IPS-NIHi7 (cell line): ENCODE measurements around the gene ENO2.
"Not testable (repeated sequence)": the region's sequence is repeated elsewhere in the genome, so short reads cannot be mapped to it uniquely, and the experiment has no call there.

Source experiments
- DNase-seq: peaks from one replicate; pipeline ENCODE4 v3.0.0; 2012; ENCODE audit warnings: mixed read lengths; ENCODE audit errors: extremely low spot score

The ENO2 gene

GRCh38 chr12:6886206-6886999 is 28.0 kb upstream of the ENO2 start:
- not testable (repeated sequence) for DNase-seq

- DNase-seq, result no peak
These were observed 26.9 kb upstream of the ENO2 start for GRCh38 chr12:6887460-6887859.

GRCh38 chr12:6888360-6888759 is 26.0 kb upstream of the ENO2 start:
- DNase-seq, result no peak

GRCh38 chr12:6888794-6889193 is 25.6 kb upstream of the ENO2 start:
- DNase-seq, result not testable (repeated sequence)

GRCh38 chr12:6889775-6890573 is 24.4 kb upstream of the ENO2 start:
- DNase-seq, result not testable (repeated sequence)

- peak; percentile 91 for DNase-seq
These were observed 23.4 kb upstream of the ENO2 start for GRCh38 chr12:6890789-6891645.

GRCh38 chr12:6891646-6892001 is 22.8 kb upstream of the ENO2 start:
- DNase-seq, result no peak

GRCh38 chr12:6892683-6893082 is 21.7 kb upstream of the ENO2 start:
- DNase-seq, result not testable (repeated sequence)

- no peak for DNase-seq
These were observed 20.1 kb upstream of the ENO2 start for GRCh38 chr12:6894321-6894720.

GRCh38 chr12:6896846-6897435 is 17.4 kb upstream of the ENO2 start:
- DNase-seq, result no peak

GRCh38 chr12:6899427-6899826 is 15.0 kb upstream of the ENO2 start:
- no peak for DNase-seq

GRCh38 chr12:6899837-6900519 is 14.4 kb upstream of the ENO2 start:
- no peak for DNase-seq

- DNase-seq, result no peak
These were observed 11.9 kb upstream of the ENO2 start for GRCh38 chr12:6902448-6902847.

- no peak for DNase-seq
These were observed 10.7 kb upstream of the ENO2 start for GRCh38 chr12:6903722-6904121.

GRCh38 chr12:6904280-6905276 is 9.8 kb upstream of the ENO2 start, which contains the start of gene LRRC23:
Gene LRRC23, plus strand, starts transcription at chr12:6904822. Its CDS starts 812 bp downstream, at chr12:6905634.
- peak; percentile 94 for DNase-seq

GRCh38 chr12:6905414-6906040 is 8.9 kb upstream of the ENO2 start:
- no peak for DNase-seq

- DNase-seq, result not testable (repeated sequence)
These were observed 6.2 kb upstream of the ENO2 start for GRCh38 chr12:6908141-6908540.

GRCh38 chr12:6909421-6910145 is 4.8 kb upstream of the ENO2 start:
- DNase-seq, result no peak
